ENCODE results near the gene CSNK2A2. TPM values are rescaled to one million over a fixed set of nuclear protein-coding genes. Genes with fewer than 3 reads are reported as not detected.

Gene CSNK2A2
- total and polyA plus RNA-seq, 2 experiments from 2014 or later, result 44.7 to 102 TPM

DNA sequence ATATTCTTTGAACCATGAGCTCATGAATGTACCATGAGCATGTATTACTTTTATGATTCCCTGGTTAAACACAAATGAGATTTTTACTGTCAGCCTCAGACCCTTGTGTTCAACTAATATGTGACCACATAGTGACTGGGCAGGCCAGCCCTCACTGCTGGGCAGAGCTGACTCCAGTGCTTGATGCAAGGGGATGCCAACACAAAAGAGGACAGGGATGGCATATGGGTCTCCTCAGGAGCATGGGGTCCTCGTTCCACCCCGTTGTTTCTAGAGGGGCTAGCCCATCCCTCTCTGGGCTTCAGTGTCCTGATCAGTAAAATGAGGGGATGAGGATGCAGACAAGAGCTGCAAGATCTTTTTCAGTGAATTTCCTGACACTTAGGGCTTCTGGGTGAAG lies 88.0 kb downstream of the CSNK2A2 start (continued):
- TF ChIP-seq, protein P1, sequence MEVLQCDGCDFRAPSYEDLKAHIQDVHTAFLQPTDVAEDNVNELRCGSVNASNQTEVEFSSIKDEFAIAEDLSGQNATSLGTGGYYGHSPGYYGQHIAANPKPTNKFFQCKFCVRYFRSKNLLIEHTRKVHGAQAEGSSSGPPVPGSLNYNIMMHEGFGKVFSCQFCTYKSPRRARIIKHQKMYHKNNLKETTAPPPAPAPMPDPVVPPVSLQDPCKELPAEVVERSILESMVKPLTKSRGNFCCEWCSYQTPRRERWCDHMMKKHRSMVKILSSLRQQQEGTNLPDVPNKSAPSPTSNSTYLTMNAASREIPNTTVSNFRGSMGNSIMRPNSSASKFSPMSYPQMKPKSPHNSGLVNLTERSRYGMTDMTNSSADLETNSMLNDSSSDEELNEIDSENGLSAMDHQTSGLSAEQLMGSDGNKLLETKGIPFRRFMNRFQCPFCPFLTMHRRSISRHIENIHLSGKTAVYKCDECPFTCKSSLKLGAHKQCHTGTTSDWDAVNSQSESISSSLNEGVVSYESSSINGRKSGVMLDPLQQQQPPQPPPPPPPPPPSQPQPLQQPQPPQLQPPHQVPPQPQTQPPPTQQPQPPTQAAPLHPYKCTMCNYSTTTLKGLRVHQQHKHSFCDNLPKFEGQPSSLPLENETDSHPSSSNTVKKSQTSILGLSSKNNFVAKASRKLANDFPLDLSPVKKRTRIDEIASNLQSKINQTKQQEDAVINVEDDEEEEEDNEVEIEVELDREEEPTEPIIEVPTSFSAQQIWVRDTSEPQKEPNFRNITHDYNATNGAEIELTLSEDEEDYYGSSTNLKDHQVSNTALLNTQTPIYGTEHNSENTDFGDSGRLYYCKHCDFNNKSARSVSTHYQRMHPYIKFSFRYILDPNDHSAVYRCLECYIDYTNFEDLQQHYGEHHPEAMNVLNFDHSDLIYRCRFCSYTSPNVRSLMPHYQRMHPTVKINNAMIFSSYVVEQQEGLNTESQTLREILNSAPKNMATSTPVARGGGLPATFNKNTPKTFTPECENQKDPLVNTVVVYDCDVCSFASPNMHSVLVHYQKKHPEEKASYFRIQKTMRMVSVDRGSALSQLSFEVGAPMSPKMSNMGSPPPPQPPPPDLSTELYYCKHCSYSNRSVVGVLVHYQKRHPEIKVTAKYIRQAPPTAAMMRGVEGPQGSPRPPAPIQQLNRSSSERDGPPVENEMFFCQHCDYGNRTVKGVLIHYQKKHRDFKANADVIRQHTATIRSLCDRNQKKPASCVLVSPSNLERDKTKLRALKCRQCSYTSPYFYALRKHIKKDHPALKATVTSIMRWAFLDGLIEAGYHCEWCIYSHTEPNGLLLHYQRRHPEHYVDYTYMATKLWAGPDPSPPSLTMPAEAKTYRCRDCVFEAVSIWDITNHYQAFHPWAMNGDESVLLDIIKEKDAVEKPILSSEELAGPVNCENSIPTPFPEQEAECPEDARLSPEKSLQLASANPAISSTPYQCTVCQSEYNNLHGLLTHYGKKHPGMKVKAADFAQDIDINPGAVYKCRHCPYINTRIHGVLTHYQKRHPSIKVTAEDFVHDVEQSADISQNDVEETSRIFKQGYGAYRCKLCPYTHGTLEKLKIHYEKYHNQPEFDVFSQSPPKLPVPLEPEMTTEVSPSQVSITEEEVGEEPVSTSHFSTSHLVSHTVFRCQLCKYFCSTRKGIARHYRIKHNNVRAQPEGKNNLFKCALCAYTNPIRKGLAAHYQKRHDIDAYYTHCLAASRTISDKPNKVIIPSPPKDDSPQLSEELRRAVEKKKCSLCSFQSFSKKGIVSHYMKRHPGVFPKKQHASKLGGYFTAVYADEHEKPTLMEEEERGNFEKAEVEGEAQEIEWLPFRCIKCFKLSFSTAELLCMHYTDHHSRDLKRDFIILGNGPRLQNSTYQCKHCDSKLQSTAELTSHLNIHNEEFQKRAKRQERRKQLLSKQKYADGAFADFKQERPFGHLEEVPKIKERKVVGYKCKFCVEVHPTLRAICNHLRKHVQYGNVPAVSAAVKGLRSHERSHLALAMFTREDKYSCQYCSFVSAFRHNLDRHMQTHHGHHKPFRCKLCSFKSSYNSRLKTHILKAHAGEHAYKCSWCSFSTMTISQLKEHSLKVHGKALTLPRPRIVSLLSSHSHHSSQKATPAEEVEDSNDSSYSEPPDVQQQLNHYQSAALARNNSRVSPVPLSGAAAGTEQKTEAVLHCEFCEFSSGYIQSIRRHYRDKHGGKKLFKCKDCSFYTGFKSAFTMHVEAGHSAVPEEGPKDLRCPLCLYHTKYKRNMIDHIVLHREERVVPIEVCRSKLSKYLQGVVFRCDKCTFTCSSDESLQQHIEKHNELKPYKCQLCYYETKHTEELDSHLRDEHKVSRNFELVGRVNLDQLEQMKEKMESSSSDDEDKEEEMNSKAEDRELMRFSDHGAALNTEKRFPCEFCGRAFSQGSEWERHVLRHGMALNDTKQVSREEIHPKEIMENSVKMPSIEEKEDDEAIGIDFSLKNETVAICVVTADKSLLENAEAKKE (CRISPR knock-in tag; IDR thresholded peaks at IDR 0.05), result no peak
- TF ChIP-seq NANOG (IDR thresholded peaks at IDR 0.05; ENCODE audit: borderline replicate concordance) (no peak), EZH2phosphoT487 (IDR thresholded peaks at IDR 0.05; ENCODE audit: unreplicated experiment) (no peak), STAT1 (IDR thresholded peaks at IDR 0.05; ENCODE audit: unreplicated experiment) (no peak), POLR2AphosphoS5 (IDR thresholded peaks at IDR 0.05; ENCODE audit: low read depth) (no peak), CREB1 (CRISPR knock-in tag; IDR thresholded peaks at IDR 0.05; ENCODE audit: low read depth) (no peak), ZNF331 (CRISPR knock-in tag; IDR thresholded peaks at IDR 0.05; ENCODE audit: low read depth) (no peak)
- TF ChIP-seq, protein P2, sequence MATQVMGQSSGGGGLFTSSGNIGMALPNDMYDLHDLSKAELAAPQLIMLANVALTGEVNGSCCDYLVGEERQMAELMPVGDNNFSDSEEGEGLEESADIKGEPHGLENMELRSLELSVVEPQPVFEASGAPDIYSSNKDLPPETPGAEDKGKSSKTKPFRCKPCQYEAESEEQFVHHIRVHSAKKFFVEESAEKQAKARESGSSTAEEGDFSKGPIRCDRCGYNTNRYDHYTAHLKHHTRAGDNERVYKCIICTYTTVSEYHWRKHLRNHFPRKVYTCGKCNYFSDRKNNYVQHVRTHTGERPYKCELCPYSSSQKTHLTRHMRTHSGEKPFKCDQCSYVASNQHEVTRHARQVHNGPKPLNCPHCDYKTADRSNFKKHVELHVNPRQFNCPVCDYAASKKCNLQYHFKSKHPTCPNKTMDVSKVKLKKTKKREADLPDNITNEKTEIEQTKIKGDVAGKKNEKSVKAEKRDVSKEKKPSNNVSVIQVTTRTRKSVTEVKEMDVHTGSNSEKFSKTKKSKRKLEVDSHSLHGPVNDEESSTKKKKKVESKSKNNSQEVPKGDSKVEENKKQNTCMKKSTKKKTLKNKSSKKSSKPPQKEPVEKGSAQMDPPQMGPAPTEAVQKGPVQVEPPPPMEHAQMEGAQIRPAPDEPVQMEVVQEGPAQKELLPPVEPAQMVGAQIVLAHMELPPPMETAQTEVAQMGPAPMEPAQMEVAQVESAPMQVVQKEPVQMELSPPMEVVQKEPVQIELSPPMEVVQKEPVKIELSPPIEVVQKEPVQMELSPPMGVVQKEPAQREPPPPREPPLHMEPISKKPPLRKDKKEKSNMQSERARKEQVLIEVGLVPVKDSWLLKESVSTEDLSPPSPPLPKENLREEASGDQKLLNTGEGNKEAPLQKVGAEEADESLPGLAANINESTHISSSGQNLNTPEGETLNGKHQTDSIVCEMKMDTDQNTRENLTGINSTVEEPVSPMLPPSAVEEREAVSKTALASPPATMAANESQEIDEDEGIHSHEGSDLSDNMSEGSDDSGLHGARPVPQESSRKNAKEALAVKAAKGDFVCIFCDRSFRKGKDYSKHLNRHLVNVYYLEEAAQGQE (IDR thresholded peaks at IDR 0.05; ENCODE audit: unreplicated experiment), result no peak
- TF ChIP-seq, protein P3, sequence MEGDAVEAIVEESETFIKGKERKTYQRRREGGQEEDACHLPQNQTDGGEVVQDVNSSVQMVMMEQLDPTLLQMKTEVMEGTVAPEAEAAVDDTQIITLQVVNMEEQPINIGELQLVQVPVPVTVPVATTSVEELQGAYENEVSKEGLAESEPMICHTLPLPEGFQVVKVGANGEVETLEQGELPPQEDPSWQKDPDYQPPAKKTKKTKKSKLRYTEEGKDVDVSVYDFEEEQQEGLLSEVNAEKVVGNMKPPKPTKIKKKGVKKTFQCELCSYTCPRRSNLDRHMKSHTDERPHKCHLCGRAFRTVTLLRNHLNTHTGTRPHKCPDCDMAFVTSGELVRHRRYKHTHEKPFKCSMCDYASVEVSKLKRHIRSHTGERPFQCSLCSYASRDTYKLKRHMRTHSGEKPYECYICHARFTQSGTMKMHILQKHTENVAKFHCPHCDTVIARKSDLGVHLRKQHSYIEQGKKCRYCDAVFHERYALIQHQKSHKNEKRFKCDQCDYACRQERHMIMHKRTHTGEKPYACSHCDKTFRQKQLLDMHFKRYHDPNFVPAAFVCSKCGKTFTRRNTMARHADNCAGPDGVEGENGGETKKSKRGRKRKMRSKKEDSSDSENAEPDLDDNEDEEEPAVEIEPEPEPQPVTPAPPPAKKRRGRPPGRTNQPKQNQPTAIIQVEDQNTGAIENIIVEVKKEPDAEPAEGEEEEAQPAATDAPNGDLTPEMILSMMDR (conservative IDR thresholded peaks at IDR 0.05; ENCODE audit: low read depth in 2 of 2), result no peak
